Measurements from ENCODE around the gene GAK.

GAK gene

DNA sequence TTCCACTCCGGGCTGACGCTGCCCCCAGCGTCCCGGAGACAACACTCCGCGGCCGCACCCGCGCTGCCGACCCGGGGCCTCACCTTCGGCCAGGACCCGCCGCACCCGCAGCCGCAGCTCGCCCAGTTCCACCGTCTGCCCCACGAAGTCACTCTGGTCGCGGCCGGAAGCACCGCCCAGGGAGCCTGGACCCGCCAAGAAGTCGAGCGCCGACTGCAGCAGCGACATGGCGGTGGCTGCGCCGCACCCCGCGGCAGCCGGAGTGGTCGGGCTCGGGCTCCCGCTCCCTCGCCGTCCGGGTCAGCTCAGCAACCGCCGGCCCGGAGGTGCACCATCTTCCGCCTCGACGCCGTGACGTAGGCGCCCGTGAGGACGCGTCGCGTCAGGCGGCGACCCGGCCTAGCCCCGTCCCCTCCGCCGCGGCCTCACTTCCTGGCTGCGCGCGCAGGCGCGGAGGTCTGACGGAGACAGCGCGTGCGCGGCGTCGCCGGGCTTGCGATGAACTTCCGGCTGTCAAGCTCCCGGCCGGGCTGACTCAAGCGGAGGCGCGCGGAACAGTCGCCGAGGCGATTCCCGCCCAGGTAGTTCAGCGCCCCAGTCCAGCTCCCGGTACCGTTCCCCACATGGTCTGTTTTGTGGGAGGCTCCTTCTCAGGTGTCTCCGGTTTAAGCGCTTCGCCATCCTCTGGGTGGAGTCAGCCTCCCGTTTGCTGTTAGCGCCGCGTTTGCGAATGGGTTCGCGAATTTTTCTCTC is at the start of gene GAK, which contains the start of gene TMEM175:
Gene GAK, minus strand, starts transcription at position 357 of the 753 bp plus-strand sequence. Its CDS starts 129 bp downstream, at position 228.
Gene TMEM175, plus strand, starts transcription at position 501 of the 753 bp plus-strand sequence. CDS start 15,280 bp downstream, outside the sequence.
- in situ Hi-C loops (cut with HindIII; ENCODE audit: low sequenced_read_pairs), result no loop called here

DNA sequence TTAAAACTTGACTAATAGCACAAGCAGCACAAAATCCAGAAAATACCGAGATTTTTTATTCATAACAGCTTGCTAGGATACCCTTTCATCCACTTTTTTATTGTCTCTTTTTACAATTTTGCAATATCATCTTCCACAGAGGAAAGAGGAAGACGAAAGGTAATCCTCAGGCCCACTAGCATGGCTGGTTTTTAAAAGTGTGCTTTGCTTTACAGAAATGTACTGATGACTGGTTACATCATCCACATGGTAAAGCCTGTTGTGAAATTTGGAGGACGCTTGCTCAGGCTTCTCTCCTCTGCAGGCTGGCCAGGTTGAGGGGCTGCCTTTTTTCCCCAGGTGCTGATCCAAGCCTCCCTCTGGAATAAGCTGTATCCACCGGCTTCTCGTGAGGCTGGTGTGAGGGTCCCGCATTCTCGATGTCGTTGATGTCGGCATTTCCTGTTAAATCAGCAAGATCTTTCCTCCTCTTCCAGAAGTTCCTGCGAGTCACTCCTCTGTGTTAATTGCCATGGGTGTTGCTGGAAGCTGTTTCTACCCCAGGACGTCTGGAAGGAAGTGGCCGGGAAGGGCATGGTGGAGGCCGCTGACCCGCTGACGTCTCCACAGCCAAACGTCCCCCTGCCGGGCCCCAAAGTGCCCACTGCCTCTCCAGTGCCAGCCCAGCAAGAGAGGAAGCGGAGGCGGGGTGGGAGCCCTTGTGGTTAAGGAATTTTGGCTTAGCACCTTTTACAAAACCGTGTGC is 47.0 kb upstream of the GAK start:
- in situ Hi-C loops (cut with HindIII; ENCODE audit: low sequenced_read_pairs), result loop anchor here (10.0 kb wide), 1 partner anchor 76 kb away; no protein-coding TSS in a partner anchor

DNA sequence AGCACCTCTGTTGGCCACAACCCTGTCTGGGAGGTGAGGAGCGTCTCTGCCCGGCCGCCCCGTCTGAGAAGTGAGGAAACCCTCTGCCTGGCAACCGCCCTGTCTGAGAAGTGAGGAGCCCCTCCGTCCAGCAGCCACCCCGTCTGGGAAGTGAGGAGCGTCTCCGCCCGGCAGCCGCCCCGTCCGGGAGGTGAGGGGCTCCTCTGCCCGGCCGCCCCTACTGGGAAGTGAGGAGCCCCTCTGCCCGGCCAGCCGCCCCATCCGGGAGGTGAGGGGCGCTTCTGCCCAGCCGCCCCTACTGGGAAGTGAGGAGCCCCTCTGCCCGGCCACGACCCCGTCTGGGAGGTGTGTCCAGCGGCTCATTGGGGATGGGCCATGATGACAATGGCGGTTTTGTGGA is 43.9 kb upstream of the GAK start:
- in situ Hi-C loops (cut with HindIII; ENCODE audit: low sequenced_read_pairs), result loop anchor here (10.0 kb wide), 1 partner anchor 79 kb away; no protein-coding TSS in a partner anchor

DNA sequence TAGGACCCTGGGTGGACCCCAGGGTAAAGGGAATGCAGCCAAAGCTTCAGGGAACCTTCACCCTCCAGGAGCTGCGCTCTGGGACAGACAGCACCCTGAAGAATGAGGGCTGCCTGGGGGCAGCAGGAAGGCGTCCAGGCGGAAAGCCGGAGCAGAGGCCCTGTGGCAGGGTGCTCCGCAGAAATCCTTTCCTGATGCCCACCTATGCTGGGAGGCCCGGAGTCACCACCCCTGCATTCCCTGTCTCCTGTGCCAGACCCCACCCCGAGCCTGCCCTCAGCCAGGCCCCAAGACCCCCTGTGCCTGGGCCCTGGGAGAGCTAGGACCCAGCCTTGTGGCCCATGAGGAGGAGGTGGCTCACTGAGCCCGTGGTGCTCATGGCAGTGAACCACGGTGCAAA is 42.6 kb upstream of the GAK start:
- in situ Hi-C loops (cut with HindIII; ENCODE audit: low sequenced_read_pairs), result loop anchor here (10.0 kb wide), 1 partner anchor 80 kb away; no protein-coding TSS in a partner anchor

DNA sequence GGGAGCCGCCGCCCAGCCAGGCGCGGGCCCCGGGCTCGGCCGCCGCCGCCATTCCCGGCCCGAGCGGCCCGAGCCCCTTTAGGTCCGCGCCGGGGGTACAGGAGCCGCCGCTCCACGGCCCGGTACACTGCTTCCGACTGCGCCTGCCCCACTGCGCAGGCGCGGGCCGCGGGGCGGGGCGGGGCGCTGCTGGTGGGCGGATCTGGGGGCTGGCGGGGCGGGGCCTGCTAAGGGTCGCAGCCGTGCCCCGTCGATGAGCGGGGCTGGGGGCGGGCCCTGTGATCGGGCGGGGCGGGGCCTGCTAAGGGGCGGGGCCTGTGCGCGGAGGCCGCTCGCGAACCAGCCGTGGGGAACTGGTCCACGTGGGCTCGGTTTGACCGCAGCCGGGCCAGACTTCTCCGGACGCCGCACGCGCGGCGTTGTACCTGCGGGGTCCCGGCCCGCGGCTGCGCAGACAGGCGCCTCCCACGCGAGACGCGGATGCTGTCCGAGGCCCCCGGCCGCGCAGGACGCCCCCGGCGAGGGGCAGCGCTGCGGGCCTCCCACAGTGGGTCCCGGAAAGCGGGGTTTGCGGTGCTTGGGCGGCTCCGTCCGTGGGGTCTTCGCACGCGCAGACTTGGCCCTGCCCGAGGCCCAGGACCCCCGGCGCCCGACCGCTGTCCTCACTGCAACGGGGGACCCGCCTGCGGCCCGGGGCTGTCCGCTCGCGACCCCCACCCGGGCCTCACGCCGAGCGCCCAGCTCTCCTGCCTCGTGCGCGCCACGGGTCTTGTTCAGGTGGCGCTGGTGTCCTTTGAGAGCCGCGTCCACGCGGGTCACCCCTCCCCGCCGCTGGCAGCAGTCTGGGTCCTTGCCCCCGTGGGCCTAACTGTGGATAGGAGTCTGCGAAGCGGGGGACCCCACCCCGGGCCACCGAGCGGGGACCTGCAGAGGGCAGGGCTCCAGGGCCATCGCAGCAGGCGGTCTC is 41.6 kb upstream of the GAK start, which contains the start of gene DGKQ:
Gene DGKQ, minus strand, starts transcription at position 139 of the 967 bp plus-strand sequence. Its CDS starts 87 bp downstream, at position 52.
- in situ Hi-C loops (cut with HindIII; ENCODE audit: low sequenced_read_pairs), result loop anchor here (10.0 kb wide), 1 partner anchor 81 kb away; no protein-coding TSS in a partner anchor

DNA sequence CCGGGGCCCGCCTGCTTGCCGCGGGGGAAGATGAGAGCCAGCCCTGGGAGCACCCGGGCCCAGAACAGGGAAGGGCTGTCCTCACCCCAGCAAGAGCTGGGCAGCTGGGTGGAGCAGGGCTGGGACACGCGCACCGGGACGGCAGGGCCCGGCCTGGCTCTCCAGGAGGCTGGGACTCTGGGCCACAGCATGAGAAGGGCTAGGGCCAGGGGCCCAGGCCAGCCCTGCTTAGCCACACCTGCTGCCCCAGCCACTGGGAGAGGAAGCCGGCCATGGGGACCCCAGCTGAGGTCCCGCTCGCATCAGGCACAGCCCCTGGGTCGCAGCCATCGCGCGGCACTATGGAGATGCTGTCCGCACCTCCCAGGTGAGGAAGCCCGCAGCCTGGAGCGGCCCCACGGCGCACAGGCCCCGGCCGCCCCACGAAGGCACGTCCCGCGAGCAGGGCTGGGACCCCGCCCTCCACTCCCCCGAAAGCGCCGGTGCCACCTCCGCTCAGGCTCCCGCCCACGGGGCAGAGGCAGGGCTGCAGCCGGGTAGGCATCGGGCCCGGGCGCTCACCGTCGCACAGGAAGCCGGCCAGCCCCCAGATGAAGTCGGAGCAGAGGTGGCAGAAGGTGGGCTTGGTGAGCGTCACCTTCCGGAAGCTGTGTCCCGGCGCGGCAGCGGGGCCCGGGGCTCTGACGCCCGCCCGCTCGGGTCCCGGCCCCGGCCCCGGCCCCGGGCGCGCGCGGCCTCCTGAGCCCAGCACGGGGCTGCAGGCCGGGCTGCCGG is 40.7 kb upstream of the GAK start:
- in situ Hi-C loops (cut with HindIII; ENCODE audit: low sequenced_read_pairs), result loop anchor here (10.0 kb wide), 1 partner anchor 82 kb away; no protein-coding TSS in a partner anchor

DNA sequence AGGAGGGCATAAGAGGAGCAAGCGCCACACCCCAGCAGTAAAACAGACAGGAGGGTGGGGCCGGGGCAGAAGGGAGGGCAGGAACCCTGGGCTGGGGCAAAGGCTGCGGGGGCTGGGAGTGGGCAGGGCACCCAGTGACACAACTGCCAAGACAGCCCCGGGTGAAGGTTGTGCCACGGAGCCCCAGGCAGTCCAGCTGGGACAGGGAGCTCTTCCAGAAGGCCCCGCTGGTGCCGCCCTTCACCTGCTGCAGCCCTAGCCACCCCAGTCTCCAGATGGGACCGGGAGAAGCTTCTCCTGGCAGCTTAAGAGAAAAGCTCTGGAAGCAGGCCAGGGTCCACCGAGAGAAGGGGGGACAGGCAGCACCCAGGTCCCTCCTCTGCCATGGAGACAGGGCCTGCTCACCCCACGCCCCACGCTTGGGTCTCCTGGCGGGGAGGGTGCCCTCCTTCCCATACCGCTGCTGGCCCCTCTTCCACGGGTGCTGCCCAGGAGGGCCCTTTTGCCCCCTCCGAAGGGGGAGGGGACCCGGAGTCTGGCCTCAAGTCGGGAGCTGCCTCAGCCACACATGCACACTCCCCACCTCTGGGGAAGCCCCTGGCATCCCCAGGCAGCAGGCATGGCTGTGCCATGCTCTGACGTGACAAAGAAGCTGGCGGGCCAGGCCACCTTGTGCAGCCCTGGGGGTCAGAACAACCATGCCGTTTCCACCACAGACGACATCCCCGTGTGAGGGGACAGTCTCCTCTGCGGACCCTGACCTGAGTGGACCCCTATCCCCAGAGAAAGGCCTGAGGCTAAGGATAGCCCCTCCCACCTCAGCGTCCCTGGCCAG is 39.8 kb upstream of the GAK start:
- in situ Hi-C loops (cut with HindIII; ENCODE audit: low sequenced_read_pairs), result loop anchor here (10.0 kb wide), 1 partner anchor 83 kb away; no protein-coding TSS in a partner anchor

DNA sequence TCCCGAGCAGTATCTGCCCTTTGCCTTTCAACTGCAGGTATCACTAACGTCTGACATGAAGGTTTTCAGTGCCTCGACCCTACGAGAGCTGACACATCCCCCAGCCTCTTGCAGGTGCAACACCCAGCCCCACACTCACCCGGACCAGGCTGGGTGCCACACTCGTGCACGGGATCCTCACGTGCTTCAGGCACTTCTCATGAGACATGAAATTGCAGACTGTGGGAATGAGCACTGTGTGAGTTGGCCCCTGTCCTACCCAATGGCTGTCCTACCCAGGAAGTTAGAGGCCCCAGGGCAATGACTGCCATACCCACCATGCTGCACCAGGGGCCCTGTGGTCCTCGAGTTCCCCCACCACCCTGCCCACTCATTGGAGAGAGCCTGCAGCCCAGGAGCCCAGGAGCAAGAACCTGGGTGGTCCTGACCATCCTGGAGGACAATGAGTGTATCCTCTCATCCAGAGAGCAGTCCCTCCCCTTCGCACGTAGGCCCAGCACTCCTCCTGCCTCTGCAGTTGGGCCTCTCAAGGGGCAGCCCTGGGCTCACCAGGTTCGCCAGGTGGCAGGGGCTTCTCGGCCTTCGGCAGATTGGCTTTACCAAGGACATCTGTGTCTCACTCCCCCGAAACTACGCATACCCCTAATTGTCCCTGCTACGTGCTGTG is 38.9 kb upstream of the GAK start:
- in situ Hi-C loops (cut with HindIII; ENCODE audit: low sequenced_read_pairs), result loop anchor here (10.0 kb wide), 1 partner anchor 84 kb away; no protein-coding TSS in a partner anchor

DNA sequence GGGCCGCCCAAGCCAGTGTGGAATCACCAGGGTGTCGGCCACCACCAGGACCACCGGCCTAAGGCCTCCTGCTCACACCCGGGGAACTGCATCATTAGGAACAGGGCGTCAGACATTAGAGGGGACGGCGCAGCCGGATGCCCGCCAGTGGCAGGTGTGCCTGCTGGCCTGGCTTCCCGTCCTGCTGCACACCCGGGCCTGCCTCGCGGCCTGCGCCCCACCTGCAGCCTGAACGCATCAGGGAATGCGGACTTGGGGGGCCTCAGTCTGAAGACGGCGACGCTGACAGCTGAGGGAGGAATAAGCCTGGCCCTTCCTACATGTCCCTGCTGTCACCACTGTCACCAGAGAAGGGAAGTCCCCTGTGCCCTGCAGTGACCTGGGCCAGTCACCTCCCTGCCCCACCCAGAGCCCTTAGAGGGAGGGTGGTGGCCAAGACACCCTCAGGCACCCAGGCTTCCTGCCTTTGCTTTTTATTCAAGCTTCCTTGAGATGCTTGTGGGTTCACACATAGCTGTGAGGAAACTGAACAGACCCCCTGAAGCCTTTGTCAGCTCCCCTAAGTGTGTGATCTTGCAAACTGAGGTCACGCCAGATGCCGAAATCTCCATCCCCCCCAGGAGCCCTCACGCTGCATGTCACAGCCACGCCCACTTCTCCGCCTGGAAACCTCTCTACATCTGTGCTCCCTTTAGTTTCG is 38.1 kb upstream of the GAK start:
- in situ Hi-C loops (cut with HindIII; ENCODE audit: low sequenced_read_pairs), result loop anchor here (10.0 kb wide), 1 partner anchor 85 kb away; no protein-coding TSS in a partner anchor

DNA sequence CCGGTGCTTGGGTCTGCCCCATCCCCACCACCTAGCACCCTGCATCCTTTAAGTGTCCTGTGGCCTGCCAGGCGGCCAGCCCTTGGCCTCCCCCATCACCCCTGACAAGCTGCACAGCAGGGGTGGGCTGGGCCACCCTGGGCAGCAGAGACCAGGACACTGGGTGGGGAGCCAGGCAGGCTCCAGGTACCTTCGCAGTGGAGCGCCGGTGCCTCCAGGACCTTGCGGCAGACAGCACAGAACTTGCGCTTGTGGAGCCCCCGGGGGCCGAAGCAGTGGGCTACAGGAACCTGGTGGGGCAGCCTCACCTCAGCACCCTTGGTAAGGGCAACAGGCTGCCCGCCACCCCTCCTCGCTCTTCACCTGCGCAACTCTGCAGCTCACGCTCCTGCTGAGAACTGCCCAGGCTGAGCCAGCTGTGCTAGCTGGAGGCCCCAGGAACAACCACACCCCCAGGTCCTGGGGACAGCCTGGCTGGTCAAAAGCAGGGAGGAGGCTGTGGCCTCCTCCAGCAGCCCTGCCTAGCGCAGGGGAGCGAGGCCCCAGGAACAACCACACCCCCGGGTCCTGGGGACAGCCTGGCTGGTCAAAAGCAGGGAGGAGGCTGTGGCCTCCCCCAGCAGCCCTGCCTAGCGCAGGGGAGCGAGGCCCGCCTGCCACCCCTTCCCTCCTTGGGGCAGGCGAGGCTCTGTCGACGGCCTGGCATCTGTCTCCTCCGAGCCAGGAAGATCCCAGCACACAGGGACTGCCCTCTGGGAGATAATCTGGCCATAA is 36.7 kb upstream of the GAK start:
- in situ Hi-C loops (cut with HindIII; ENCODE audit: low sequenced_read_pairs), result no loop called here

DNA sequence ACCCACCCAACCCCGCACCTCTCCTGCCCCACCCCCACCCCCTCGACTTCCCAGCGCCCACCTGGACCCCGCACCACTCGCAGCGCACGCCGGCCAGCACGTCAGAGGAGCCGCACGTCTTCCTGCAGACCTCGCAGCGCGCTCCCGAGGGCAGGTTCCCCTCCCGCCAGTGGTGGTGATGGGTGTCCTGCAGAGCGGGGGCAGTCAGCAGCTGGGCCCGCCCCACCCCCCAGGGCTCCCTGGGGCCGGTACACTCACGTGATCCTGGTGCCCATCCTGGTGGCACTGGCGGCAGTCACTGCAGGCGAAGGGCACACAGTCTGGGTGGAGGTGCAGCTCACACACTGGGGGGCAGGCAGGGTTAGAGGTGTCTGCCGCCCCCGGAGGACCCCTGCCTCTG is 36.1 kb upstream of the GAK start:
- in situ Hi-C loops (cut with HindIII; ENCODE audit: low sequenced_read_pairs), result no loop called here

DNA sequence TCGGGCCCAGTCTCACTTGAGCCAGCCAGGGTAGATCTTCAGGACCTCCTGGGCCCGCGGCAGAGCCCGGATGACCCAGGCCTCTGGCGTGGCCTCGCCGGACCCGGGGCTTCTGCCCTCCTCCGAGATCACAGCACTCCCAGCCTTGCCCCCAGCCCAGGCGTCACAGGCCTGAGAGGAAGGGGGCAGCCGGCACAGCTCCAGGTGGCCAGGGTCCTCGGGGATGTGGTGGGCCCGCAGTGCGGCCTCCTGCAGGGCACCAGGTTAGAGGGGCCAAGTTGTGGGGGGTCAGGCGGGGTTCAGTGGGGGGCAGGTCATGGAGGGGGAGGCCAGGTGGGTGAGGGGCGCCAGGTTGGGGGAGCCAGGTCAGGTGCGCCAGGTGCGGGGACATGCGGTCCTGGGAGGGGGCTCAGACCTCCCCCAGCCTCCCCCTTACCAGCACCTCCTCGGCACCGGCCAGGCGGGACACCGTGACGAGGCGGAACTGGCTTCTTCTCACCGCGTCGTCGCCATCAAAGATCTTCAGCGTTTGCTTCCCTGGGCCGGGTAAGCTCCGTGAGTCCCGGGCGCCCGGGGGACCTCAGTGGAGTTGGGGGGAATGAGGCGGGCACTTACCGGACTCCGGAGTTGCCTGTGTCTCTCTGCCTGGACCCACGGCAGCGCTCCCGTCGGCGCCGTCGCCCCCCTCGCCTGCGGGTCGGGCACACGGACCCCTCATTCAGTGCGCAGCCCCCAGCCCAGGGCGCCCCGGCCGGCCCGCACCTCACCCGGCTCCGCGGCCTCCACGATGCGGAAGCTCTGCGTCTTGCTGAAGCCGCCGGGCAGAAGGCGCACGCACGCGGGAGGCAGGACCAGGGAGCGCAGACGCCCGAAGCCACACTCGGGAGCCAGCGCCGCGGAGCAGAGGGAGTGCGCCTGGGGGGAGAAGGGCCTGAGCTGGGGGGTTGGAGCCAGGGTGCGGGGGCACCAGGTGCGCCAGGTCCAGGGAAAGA is 35.3 kb upstream of the GAK start:
- in situ Hi-C loops (cut with HindIII; ENCODE audit: low sequenced_read_pairs), result no loop called here

DNA sequence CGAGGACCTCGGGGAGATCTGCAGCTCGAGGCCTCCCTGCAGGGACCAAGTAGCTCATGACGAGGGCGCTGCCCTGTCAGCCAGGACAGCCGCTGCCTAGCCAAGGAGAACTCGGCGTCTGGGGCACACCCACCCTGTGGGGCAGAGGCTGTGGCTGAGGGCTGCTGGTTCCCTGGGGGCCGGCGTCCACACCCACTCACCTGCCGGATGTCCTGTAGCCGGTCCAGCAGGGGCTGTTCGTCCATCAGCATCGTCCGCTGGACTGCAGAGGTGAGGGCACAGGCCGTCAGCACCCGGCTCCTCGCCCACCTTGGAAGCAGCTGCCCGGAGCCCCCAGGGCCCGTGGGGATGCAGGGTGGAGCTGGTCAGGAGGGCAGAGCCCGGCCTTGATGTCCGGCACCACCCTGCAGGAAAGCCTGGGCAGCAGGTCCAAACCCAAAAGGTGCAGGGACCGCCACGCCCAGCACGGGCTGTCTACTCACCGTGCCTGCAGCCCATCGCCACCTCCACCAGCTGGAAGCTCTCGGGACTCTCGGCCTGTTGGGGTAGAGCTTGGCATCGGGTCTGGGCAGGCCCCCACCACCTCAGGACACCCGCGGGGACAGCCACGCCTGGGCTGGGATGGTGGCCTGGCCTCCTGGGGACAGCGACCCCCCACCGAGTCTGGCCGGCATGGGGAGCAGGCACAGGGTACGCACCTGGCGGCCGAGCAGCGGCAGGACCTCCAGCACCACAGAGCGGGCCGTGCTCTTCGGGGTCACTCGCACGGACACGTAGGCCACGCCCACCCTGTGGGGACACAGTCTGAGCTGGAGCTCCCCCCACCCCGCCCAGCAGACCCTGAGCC is 34.4 kb upstream of the GAK start:
- in situ Hi-C loops (cut with HindIII; ENCODE audit: low sequenced_read_pairs), result no loop called here

DNA sequence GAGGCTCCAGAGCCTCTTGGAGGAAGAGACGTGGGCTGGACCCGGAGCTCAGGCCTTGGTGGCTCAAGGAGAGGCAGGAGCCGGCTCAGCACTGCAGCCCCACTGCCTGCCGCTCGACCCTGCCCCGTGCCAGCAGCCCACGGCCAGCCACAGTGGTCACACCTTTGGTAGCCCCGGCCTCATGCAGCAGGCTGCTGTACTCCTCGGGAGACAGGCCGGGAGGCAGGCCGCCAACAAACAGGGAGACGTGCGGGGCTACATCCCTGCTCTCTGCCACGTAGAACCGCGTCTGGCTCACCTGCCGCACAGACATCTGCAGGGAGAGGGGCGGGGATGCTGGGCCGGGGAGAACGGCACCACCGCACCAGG is 33.6 kb upstream of the GAK start:
- in situ Hi-C loops (cut with HindIII; ENCODE audit: low sequenced_read_pairs), result no loop called here

All from DLD1 (cell line).